Ovary (tissue), 3 donors: ENCODE results near the gene NIM1K.

ENCODE experiments used
- CTCF ChIP-seq, 3 donors: fragments of 450-650 bp in 2 of 3; fragments of 200-600 bp in 1 of 3; IDR thresholded peaks; one replicate each; pipeline versions ENCODE4 v1.5.1 to v1.8.0; 2016 to 2022; ENCODE audit warnings: antibody characterized with exemption in 3 of 3, mild to moderate bottlenecking in 1 of 3
- EP300 ChIP-seq: sonication (generic); formaldehyde crosslinking; IDR thresholded peaks from one replicate; pipeline ENCODE4 v1.6.1; 2017; ENCODE audit warnings: antibody characterized with exemption
- POLR2A ChIP-seq: fragments of 450-650 bp; IDR thresholded peaks from one replicate; pipeline ENCODE4 v1.6.1; 2017; ENCODE audit warnings: antibody characterized with exemption, mild to moderate bottlenecking, moderate library complexity
- donor health status: DM: no; HTN: no; CAD: no.

GRCh38 chr5:43174586-43174985, 17.4 kb upstream of the NIM1K start:
- TF ChIP-seq POLR2A (no peak), CTCF (IDR thresholded peaks at IDR 0.05) (no peak), EP300 (no peak)
